DMS 273 treated with DMSO at 0.1 percent for 48 hours (cell line): ENCODE results near the gene JMJD6.
"Not testable (repeated sequence)": the region's sequence is repeated elsewhere in the genome, so short reads cannot be mapped to it uniquely, and the experiment has no call there.

Experiments
- DNase-seq: peaks from one replicate; lab custom pipeline; 2025; lab: John Stamatoyannopoulos, UW

JMJD6 gene

DNA sequence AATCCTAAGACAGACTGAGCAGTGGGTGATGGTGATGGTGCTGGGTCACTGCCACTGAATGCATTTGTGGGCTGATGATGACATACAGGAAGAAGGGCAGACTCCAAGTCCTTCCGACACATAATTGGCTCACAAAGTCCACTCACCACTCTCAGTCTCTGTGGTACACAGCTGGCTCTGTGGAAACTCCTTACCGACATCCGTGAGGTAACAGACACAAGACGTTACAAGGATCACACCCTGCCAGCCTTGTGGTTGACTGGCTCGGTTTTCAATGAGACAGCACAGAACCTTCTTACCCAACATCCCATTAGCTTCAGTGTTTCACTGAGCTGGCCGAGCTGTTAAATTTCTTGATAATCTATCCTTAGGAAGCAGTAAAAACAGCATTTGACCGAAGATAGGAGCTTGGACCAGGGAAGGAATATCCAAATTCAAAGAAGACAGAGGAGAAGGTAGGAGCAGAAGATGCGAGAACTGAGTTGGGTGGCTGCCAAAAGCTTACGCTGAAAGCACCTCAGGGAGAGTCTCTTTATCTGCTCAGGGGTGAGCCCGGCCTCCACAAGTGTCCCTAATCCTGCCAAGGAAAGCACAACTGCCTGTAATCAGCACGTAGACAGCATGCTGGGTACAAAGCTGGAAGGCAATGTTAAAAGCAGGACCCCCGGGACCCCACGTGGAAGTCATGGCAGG is 10.1 kb downstream of the JMJD6 start:
- no peak for DNase-seq

DNA sequence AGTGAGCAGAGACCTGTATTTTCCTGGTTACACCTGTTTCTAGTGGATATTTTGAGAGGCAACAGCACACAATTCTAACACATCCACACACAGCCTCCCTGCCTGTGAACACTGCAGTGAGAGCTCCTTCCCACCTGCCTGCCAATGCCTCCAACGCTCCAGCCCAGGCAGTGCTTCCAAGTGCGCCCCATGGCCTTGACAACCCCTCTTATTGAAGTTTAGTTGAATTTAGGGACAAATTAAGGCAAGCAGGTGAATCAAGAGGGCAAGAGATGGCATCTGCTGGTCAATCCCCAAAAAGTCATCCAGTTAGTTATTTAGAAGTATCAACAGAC is 10.9 kb downstream of the JMJD6 start:
- DNase-seq: no peak

DNA sequence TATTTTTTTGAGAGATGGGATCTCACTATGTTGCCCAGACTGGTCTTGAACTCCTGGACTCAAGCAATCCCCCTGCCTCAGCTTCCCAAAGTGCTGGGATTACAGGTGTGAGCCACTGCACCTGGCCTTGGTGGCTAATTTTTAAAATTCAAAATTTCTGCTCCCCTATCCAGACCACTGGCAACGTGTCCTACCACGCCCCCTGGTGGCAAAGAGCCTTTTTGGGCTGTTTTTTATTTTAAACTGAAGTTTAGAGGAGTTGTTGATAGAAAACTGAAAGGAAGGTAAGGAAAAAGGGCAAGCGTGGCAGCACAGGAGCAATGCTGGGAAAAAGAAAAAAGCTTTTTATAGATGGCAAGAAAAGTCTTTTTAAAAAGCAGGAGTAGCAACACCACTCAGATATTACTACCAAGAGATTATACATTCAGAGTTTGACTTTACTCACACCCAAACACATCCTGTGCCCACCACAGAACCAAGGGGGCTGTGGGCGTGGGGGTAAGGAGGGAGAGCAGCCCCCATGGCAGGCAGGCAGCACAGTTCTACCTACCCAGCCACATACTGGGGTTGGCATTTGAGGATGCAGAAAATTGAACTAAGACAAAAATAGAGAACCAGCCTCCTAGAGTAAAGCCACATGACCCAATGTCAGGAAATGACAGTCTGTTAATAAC is 11.4 kb downstream of the JMJD6 start:
- DNase-seq: no peak

DNA sequence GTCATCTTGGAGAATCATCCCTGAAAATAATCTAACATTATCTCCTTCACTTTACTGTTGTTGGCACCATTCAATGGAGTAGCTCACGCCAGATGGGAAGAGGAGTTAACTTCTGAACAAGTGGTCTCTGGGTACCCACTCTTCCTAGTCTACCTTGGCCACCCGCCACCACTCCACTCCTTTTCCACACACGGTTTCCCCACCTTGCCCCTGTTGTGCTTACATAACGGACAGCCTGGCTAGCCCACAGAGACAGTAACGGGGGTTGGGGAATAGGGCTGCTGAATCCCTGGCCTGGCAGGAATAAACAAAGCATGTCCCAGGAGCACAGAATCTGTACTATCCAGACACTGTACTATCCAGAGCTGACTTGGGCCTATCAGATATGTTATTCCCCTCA is 12.1 kb downstream of the JMJD6 start:
- no peak for DNase-seq

DNA sequence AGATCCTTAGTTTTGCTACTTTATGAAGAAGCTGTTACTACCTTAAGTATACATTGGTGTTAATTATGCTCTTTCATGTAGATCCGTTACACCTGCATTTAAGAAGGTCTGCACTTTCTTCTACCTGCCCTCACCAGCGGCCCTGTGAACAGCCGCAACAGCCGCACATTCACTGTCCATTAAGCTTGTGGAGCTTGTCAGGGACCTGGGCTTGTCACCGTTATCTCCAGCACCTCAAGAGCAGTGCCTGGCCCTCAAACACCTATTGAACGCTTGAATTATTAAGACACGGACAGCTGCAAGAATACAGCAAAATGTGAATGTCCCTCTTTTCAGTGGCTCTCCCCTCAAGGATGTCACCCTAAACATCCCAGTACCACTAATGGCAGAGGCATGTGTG is 12.6 kb downstream of the JMJD6 start:
- no peak for DNase-seq

DNA sequence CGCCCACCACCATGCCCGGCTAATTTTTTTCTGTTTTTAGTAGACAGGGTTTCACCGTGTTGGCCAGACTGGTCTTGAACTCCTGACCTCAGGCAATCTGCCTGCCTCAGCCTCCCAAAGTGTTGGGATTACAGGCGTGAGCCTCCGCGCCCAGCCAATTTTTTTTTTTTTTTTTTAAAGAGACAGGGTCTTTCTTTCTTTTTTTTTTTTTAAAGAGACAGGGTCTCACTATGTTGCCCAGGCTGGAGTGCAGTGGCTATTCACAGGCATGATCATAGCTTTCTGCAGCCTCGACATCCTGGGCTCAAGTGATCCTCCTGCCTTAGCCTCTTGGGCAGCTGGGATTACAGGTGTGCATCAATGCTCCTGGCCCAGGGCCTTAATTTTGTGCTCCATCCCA is 14.1 kb downstream of the JMJD6 start:
- not testable (repeated sequence) for DNase-seq

DNA sequence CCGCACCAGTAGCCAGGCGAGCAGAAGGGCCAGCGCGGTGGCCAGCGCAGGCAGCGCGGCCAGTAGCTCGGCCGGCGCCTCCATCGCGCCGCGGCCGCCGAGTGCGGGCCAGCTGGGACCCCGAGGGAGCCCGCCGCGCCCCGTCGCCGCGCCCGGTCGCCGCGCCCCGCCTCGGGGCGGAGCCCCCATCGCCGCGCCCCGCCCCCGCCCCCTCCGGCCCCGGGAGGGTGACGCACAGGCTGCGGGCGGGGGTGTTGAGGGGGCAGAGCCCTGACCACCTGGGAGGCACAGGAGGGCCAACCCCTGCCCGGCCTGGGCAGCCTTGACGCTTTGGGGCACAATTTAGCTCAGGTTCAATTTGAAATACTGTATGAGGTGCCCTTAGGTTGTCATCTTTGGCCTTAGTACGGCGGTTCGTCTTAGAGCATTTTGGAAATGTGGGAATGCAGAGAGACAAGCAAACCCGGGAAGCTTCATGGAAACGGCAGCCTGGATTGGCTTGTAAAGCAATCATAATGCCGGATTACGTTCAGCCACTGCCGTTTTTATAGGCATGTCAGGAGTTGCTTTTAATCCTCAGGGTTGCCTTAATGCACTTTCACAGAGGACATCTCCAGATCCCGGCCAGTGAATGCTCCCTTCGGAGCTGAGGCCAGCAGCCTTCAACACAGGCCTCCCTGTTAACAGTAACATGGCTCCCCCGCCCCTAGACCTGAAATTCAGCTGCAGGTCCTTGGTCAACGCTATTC is 15.4 kb downstream of the JMJD6 start, which contains the start of gene MXRA7:
Gene MXRA7 (minus strand): TSS at position 103 of the 749 bp plus-strand sequence. CDS start 19 bp downstream, at position 84.
- peak; percentile 30 for DNase-seq

DNA sequence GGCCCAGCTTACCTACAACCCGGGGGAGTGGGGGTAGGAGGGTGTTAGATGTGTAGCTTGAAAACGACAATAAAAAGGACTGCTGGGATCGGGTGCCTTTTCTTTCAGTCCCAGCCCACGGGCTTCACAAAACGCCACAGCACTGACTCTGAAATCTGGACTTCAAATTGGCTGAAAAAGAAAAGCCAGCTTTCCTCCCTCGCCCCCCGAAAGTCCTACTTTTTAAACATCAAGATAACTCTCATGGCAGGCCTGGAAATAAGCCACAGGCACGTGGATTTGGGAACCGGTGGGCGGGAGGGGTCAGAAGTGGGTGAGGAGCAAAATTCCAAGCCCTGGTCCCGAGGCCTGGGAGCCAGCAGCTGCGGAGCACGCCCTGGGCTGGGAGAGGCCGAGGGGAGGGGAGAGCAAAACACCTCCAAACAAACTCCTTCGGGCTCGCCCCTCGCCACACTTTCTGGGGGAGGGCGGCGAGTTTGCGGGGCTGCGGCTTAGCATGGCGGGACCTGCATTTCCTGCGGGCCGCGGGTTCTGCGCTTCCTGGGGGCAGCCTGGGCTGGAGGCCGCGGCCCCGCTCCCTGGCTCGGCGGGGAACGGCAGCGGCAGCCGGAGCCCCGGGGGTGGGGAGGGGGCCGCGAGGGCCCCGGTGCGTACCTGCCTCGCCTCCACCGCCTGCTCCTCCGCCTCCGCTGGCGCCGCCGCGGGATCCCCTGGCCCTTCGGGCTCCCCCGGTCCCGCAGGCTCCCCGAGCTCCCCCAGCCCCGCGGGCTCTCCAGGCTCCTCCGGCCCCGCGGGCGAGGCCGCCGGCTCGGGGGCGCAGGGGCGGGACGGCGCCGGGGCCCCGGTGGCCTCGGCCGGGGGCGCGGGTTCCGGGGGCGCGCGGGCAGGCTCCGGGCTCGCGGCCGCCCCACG is 16.2 kb downstream of the JMJD6 start:
- DNase-seq: not testable (repeated sequence)

DNA sequence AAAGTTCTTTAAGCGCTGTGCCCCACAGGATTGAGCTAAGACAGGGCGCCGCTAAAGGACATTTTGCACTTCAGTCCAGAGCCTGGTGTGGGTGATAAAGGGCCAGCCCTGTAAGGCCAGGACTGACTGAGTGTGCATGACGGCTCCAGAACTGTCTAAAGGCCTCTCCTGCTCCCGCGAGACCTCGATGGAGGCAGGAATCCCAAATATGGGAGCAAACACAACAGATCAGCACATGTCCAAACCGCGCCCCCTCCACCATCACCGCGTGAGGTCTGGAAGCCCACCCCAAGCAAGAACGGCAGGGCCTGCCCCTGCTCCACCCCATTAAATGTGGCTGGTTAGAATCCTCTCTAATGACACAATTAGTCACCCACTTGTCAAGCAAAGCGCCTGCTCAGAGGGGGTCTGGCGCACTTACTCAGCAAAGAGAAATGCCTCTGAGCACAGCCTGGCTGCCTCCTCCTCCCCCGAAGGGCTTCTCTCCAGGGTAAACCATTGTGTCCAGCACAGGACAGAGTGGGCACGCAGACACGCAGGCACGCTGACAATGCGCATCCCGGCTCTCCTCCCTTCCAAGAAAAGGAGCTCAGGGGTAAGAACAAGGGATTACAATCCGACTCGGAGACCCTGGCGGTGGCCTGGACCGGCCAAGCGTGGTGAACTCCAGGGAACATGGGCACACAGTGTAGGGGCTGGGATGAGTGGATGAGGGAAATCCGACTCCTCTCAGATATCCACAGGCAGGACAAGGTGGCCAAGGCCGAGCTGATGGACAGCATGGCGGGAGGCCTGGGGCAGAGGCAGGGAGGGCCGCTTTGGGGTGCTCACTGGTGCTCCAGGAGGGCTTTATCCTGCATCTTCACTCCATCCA is 17.1 kb downstream of the JMJD6 start:
- DNase-seq: no peak

DNA sequence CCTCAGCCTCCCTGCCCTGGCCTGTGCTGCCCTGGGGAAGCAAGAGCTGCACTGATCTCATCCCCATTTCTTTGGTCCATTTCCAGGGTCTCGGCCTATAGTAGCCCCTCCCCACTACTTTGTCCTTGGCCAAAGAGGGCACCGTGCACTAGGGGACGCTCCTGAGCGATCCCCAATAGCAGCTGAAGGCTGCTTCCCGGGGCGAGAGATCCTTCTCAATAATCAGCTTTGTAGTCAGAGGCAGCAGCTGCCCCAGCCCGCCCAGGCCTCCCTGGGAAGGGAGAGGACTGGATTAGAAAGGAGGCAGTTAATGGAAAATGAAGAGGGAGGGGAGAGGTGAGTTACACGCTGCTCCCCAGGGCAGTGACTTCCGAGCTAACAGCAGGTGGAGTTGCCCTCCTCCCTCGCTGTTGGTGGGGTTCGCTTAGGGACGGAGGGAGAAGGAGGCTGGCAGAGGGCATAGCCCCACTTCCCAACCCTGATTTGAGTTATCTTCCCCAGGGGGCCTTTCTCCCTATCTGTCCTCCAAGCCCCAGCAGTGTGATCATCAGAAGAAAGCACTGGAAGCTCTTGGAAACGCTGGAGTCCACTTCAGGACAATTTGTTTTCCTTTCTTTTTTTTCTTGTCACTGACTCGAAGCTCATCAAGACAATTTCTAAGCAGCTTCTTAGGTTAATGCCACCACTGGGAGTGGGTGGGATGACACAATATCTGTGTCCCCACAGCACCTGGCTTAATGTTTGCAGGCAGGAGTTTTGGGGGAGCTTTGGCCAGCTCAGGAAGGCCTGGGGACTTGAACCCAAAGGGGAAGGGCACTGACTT is 18.2 kb downstream of the JMJD6 start:
- DNase-seq: no peak

DNA sequence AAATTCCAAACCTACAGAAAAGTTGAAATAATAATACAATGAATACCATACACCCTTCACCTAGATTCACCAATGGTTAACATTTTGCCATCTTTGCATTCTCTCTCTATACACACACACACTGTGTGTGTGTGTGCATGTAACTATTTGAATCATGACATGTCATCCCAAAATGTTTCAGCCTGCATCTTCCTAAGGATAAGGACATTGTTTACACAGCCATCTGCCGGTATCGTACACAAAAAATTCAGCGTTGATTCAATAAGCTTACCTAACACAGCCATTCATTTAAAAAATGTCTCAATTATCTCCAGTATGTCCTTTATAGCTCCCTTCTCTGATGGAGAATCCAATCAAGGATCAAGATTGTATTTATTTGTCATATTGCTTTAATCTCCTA is 19.6 kb downstream of the JMJD6 start:
- no peak for DNase-seq

DNA sequence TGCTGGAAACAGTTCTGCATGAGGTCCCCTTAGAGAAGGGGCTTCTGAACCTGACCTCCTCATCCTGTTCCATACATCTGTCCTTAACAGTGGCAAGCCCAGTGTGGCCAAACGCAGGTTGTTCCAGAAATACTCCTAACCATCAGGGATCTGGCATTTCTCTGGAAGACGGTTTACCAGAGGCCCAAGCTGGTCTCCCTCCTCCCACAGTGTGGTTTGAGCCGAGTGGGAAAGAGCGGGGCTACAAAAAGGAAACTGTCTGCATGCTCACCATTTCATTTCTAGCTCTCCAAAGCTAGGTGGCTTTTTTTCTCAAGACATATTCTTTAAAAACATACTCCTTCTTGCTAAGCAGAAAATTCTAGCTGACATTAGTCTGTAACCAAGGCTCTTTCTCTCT is 21.6 kb downstream of the JMJD6 start:
- DNase-seq: no peak

DNA sequence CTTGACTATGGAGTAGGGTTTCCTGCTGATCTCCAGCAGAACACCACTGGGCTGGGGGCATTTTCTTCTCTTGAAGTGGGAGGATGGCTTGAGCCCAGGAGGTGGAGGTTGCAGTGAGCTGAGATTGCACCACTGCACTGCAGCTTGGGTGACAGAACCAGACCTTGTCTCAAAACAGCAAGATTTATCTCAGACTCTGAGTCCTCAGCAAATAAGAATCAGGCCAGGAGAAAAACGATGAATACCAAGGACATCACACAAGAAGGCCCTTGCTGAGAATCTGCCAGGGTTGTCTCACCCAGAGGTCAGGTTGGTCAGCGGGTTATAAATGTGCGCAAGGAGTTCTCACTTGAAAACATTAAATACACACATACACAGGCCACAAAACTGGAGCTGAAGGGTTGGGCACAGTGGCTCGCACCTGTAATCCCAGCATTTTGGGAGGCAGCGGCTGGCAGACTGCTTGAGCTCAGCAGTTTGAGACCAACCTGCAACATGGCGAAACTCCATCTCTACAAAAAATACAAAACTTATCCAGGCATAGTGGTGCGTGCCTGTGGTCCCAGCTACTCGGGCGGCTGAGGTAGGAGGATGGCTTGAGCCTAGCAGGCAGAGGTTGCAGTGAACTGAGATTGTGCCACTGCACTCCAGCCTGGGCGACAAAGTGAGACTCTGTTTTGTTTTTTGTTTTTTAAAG is 23.3 kb downstream of the JMJD6 start:
- no peak for DNase-seq

DNA sequence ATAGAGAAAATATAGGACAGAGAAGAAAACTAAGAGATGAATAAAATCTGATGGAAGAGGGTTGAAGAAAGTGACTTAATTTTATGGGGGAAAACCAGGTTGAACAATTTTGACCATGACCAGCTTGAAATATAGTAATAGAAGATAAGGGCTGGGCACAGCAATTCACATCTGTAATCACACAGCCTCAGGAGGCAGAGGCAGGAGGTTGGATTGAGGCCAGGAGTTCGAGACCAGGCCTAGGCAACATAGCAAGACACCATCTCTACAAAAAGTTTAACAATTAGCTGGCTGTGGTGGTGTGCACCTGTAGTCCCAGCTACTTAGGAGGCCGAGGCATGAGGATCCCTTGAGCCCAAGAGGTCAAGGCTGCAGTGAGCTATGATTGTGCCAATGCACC is 24.3 kb downstream of the JMJD6 start:
- no peak for DNase-seq

DNA sequence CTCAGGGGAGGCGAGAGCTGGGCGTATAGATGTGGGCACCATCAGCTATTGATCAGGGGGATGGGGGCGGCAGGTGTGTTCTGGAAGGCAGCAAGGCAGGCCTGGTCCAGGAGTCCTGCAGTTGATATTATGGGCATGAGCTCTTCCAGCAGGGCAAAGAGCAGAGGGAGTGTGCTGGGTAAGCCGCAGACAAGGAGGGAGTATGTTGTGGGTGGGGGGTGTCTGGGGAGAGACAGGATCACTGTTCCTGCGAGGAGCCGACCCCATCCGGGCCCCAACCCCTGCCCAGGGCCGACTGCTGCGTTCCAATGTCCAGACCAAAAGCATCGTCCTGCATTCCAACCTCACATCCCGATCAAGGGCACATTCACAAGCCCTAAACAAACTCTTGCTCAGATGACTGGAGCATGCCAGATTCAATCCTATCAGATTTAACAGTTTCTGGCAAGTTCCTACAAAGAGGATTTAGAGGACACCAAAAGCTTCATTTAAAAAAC is 24.9 kb downstream of the JMJD6 start:
- DNase-seq: no peak

DNA sequence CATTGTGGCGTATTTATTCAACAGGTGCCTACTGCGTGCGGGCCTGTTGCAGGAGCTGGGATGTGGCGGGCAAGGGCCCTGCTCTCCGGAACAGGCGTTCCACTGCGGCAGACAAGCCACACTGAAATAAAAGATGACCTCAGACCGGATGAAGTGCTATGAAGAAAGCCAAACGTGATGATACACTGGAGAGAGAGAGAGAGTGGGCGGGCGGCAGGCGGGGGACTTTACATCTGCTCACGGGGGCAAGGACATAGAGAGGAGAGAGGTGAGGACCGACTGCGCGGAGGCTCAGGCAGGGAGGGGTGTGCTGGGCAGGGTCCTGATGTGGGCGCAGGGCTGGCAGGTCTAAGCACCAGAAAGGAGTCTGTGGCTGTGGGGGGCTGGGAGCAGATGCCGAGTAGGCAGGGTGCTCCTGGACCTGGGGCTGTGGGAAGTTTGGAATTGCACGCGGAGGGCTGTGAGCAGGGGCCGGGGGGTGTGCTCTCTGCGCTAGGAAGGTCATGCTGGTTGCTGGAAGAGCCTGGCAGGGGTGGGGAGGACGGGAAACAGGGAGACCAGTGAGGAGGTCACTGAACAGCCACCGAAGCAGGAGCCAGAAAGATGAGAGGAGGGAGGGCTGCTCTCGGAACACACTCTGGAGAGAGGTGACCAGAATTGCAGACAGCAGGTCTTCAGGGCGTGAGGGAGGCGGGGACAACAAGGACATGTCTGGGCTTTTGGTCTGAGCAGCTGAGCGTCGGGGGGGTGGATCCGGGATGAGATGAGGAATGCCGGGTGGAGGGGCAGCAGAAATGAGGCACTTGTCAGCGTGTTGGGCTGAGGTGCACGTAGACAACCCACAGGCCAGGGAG is 25.6 kb downstream of the JMJD6 start:
- no peak for DNase-seq

DNA sequence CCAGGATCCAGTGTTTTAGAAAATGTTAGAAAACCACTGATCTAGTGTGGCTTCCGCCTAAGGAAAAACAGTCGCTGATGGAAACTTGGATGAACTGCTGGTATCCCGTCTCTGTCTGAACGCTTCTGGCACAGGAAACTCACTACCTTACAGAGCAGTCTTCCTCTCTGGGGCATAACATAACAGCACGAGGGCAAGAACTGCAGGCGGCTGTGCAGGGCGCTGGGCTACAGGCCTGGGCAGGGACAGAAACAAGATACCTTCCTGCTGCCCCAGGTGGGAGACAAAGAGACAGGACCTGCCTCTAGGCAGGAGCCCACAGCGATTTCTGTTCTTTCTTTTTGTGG is 26.2 kb downstream of the JMJD6 start:
- DNase-seq: no peak

DNA sequence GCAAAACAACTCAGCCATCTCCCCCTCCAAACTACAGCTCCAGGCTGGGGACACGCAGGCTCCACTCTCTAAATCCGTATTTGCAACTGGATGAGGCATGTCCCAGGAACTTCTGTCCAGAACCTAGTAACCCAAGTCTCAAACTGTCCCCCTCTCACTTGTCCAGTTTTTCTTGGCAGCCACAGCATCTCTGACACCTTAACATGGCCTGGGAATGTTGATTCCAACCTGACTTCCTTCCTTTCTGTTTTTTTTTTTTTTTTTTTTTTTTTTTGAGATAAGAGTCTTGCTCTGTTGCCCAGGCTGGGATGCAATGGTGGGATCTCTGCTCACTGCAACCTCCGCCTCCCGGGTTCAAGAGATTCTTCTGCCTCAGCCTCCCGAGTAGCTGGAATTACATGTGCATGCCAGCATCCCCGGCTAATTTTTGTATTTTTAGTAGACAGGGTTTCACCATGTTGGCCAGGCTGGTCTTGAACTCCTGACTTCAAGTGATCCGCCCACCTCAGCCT is 27.9 kb downstream of the JMJD6 start:
- DNase-seq: not testable (repeated sequence)
